NCI-H524 treated with DMSO at 0.1 percent for 48 hours (cell line): ENCODE results near the gene HMGN2.

Source experiments
- DNase-seq: peaks from one replicate; lab custom pipeline; 2025; lab: John Stamatoyannopoulos, UW

Gene HMGN2

DNA sequence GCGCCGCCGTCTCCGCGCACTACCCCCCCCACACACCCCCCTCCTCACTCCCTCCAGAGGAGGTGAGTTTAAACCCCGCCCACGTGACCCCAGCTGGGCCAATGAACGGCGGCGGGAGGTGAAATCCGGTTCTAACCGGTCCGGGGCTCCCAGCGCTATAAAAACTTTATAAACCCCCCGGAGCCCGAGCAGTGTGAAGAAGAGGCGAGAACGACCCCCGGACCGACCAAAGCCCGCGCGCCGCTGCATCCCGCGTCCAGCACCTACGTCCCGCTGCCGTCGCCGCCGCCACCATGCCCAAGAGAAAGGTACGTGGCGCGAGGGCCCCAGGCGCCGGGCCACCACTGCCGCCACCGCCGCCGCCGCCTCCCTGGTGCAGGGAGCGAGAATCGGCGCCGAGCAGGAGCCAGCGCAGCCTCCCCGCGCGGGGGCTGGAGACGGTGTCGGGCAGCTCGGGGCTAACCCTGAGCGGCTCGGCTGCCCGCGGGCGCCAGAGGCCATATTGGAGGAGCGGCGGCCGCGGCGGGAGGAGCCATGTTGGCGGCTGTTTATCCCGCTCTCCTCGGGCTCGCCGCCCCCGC lies at the start of gene HMGN2:
TSS of gene HMGN2 (plus strand) at position 121 of the 581 bp plus-strand sequence. CDS start at position 294, 173 bp downstream.
- DNase-seq, result peak; percentile 41

DNA sequence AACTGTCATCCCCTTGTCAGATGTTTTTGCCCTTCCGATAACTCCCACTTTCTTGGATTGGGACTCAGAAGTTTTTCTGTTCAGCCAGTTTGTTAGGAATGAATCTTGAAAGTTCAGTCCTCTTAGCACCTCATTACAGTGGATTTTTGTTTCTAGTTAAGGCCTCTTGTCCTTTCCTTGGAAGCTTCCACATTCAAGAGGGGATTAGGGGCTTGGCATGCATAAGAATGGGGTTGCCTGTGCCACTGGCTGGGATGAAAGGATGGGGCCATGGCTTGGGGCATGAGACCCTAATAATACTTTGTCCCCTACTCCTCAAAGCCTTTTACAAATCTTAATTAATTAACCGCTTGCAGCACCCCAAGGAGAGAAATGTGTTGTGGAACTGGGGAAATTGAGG lies 42.5 kb upstream of the HMGN2 start:
- DNase-seq, result no peak

DNA sequence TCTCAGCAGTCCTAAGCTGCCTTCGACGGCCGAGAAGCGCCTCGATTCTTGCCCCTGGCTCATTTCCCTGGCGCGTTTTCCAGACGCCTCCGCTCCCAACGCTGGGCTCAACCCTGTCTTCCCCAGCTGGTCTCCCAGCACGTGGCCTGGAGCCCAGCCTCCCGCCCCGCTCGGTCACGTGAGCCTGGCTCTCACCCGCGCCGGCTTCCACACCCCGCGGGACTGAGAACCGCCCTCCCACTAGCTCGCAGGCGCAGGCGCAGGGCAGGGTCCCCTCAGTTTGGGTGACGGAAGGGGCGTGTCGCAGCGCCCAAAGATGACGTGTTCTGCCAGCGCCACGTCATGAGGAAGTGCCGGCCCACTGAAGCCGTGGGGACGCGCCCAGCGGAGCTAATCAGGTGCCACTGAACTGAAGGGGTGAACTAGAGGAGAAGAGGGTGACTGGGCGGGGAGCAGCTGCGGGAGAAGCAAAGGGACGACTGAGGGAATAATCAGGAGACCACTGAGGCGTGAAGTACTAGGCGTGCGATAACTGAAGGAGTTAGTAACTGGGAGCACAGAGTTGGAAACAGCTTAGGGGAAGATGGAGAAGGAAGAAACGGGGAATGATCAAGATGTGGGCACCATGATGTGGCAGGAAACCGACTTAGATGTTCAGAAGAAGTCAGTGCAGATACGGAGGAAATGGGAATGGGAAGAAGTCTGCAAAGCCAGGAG lies 40.1 kb upstream of the HMGN2 start, which contains the start of gene DHDDS:
TSS of gene DHDDS (plus strand) at position 343 of the 717 bp plus-strand sequence. CDS start 625 bp downstream, outside the sequence.
- peak; percentile 87 for DNase-seq

DNA sequence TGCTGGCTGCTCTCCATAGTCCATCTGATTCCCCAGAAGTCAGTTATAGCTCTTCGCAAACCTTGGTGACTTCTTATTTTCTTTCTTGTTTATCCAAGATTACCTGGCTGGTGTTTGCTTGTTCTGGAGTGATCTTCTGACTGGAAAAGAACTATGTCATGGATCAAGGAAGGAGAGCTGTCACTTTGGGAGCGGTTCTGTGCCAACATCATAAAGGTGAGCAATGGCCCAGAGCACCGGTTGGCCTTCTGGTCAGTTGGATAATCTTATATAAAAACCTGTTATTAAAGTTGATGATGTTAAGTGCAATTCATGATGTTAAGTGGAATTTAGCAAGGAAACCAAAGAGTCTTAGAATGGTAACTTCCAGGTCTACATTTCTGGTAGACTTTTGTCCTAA lies 39.4 kb upstream of the HMGN2 start:
- no peak for DNase-seq

GRCh38 chr1:26434161-26434752 lies 38.0 kb upstream of the HMGN2 start:
- no peak for DNase-seq

DNA sequence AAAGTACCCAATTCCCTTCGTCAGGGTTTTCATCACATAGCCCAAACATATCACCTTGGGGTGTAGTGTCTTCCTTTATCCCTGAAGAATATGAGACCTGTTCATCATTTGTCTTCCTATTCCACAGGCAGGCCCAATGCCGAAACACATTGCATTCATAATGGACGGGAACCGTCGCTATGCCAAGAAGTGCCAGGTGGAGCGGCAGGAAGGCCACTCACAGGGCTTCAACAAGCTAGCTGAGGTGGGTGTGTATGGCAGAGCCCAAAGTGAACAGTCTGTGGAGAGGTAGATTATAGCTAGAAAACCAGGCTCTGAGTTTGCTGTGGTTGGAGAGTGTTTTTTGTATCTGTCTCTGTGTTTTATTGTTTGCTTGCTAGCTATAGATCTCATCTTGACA lies 34.2 kb upstream of the HMGN2 start:
- DNase-seq, result no peak

GRCh38 chr1:26440259-26440658 lies 32.0 kb upstream of the HMGN2 start:
- no peak for DNase-seq

DNA sequence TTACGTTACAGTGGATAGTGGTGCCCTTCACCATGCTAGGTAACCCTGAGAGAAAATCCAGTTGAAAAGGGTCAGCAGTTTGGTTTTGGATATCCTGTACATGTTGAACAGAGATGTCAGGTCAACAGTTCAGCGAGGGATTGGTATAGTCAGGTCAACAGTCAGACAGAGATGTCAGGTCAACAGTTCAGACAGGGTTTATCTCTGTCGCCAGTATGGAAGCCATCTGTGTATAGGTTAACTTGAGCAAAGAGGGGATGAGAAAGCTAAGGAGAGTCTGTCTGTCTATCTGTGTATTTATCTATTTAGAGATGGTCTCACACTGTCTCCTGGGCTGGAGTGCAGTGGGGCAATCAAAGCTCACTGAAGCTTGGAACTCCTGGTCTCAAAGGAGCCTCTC lies 22.4 kb upstream of the HMGN2 start:
- no peak for DNase-seq

DNA sequence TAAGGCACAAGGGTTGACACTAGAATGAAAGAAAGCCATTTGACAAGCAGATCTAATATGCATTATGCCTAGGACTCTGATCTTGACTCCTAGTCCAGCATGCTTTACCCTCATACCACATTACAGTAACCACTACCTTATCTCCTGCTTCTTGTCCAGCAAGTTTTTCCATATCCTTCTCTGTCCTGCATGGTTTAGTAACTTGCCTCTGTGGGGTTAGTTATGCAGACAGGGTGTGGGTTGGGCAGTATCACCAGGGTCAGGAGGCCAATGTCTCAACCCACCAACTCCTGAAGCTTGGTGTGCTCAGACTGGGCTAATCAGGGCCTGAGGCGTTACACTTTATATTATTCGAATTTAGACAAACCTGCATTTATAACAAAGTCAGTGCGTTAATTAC lies 21.3 kb upstream of the HMGN2 start:
- DNase-seq, result no peak

GRCh38 chr1:26452459-26453183 lies 19.6 kb upstream of the HMGN2 start:
- no peak for DNase-seq

DNA sequence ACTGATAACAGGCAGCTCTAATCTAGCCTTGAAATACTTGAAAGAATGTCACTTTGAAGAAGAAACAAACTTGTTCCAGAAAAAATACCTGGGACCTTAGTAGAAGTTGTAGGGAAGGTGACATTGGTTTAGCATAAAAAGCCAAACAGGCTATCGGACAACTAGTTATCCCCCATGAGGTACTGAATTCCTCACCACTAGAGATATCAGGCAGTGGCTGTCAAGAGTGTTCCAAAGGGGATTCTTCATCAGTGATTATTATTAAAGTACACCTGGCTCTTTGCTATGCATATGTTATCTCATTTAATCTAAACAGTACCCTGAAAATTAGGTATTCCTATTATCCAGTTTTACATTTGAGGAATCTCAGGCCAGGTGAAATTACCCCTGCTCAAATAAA lies 13.1 kb upstream of the HMGN2 start:
- no peak for DNase-seq

- no peak for DNase-seq
Observed at GRCh38 chr1:26459573-26460031, 12.6 kb upstream of the HMGN2 start.

DNA sequence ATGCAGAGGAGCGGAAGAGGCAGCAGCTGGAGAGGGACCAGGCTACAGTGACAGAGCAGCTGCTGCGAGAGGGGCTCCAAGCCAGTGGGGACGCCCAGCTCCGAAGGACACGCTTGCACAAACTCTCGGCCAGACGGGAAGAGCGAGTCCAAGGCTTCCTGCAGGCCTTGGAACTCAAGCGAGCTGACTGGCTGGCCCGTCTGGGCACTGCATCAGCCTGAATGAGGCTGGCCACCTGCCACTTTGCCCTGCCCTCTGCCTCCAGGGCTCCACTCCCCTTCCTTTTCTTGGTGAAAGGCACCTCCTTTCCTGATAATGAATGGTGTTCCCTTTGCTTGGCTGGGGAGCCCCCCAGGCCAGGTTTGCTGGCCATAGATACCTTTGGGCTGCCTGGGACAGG lies 3.3 kb upstream of the HMGN2 start:
- DNase-seq, result no peak

GRCh38 chr1:26469558-26469957 lies 2.7 kb upstream of the HMGN2 start:
- DNase-seq, result no peak

DNA sequence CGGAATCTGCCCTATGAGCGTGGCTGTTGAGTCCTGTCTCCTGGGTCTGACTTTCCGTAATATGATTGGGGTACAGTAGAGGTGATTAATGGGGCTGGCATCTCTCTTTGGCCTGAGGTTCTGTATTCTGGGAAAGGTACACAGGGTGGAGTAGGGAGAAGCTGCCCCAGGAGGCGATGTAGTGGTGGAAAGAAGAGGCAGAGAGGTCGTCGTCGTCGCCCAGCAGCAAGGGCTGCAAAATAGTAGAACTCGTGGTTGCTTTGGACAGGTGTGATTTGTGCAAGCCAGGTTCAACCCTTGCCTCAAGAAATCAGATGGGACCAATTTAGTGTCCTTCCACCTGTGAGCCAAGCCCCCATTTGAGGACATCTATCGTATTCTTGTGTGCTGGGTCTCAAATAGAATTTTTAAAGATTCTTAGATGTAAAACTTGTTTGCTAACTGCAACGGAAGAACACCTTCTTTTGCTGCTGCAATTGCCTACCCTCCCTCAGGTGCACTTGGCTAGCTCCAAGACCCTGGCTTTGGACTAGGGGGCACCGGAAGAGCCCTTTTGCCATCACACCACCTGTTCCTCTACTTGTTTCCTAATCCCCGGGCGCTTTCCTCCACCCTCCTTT lies 1.3 kb upstream of the HMGN2 start:
- peak; percentile 78 for DNase-seq

DNA sequence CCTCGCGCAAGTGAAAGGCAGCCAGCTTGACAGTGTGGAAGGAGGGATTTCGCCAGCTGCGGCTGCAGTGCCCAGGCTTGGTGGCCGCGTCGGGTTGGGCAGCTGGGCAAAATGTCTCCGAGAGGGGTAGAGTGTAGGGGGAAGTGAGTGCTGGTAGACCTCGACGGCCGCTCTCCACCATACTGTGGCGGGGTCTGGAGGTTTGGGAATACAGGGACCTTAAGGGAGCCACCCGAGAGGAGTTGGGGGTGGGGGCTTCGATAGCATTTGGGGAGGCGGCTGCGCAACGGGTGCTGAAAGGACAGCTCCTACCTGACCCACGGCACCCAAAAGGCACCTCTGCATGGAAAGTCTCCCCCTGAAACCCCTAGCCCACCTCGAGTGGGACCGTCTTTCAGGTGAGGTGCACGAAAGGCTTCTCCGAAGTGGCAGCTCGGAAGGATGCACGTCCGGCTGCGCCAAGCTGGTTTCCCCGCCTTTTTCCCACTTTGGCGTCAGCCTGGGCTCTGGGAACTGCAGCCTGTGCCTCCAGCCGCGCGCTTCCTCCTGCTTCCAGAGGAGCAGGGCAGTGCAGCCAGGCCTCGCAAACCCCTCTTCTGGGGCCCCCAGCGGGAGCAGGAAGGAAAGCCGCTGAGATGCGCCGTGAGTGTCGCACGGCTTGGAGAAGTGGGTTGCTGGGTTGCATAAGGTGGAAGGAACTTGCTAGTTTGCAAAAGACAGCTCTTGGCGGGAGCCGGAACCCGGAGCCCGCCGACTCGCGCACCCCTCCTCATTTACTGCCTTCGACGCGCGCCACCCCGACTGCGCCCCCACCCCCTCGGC lies 531 bp upstream of the HMGN2 start:
- no peak for DNase-seq

DNA sequence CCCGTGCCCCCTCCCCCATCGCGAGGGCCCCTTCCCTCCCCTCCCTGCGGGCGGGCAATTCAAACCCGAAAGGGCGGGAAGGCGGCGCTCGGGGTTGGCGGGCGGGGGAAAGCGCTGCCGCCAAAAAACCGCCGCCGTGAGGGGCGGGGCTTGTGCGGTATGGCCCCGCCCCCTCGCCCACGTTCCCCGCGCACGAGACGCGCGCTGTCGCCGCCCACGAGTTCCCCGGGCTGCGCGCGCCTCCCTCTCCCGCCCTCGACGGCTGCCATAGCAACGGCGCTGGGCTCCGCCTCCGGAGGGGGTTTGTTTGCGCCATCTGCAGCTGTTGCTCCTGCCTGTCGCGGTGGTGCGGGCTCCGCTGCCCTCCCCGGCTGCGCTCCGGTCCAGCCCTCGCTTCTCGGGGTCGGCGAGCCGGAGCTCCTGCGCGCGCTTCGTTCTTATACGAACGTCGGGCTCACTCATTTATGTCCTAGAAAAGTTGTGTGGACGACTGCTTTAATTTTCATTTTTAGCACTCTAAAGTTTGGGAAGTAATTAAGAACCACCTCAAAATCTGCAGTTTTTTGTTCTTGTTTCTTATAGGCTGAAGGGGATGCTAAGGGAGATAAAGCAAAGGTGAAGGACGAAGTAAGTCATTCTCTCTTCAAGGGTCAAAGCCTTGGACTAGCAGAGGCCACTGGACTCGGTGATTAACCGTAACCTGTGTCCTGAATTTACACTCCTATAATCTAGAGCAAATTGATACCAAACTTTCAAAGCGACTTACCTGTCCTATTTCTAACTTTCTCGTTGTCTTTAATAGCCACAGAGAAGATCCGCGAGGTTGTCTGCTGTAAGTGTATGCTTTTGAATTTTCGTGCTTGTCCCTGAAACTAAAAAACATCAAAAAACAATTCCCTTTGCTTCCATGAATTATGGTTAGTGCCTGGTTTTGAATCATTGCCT lies 933 bp downstream of the HMGN2 start:
- DNase-seq, result peak; percentile 56

GRCh38 chr1:26474818-26475217 lies 2.6 kb downstream of the HMGN2 start:
- no peak for DNase-seq

GRCh38 chr1:26475989-26476388 lies 3.7 kb downstream of the HMGN2 start:
- DNase-seq, result no peak

GRCh38 chr1:26476958-26477357 lies 4.7 kb downstream of the HMGN2 start:
- DNase-seq, result no peak
